GM18519 (cell line): ENCODE results near the gene NEK7.
"Not testable (repeated sequence)": the region's sequence is repeated elsewhere in the genome, so short reads cannot be mapped to it uniquely, and the experiment has no call there.

Experiments
- ATAC-seq: cut with Tn5 transposase; IDR thresholded peaks from one replicate; pipeline ENCODE4 v1.9.1; 2021; ENCODE audit warnings: mild to moderate bottlenecking, moderate library complexity; ENCODE audit not compliant: unreplicated experiment, low FRiP score

NEK7 gene

GRCh38 chr1:198276241-198276640 is 119.4 kb downstream of the NEK7 start:
- ATAC-seq: no peak

GRCh38 chr1:198278943-198279342 is 122.1 kb downstream of the NEK7 start:
- ATAC-seq: no peak

- ATAC-seq: no peak
These were observed 123.3 kb downstream of the NEK7 start for GRCh38 chr1:198280080-198280479.

GRCh38 chr1:198281911-198282310 is 125.1 kb downstream of the NEK7 start:
- no peak for ATAC-seq

GRCh38 chr1:198283222-198283621 is 126.4 kb downstream of the NEK7 start:
- ATAC-seq: no peak

- no peak for ATAC-seq
These were observed 131.1 kb downstream of the NEK7 start for GRCh38 chr1:198287916-198288315.

GRCh38 chr1:198290089-198290683 is 133.4 kb downstream of the NEK7 start:
- no peak for ATAC-seq

GRCh38 chr1:198291036-198291435 is 134.2 kb downstream of the NEK7 start:
- ATAC-seq: no peak

GRCh38 chr1:198291924-198292323 is 135.1 kb downstream of the NEK7 start:
- ATAC-seq: no peak

- ATAC-seq: no peak
These were observed 138.4 kb downstream of the NEK7 start for GRCh38 chr1:198295225-198295624.

- no peak for ATAC-seq
These were observed 139.2 kb downstream of the NEK7 start for GRCh38 chr1:198295971-198296370.

GRCh38 chr1:198297281-198297680 is 140.5 kb downstream of the NEK7 start:
- ATAC-seq: no peak

GRCh38 chr1:198298640-198299039 is 141.8 kb downstream of the NEK7 start:
- ATAC-seq: no peak

GRCh38 chr1:198300451-198300850 is 143.7 kb downstream of the NEK7 start:
- no peak for ATAC-seq

- no peak for ATAC-seq
These were observed 147.6 kb downstream of the NEK7 start for GRCh38 chr1:198304431-198304830.

- ATAC-seq: not testable (repeated sequence)
These were observed 158.0 kb downstream of the NEK7 start for GRCh38 chr1:198314817-198315216.

GRCh38 chr1:198315331-198315730 is 158.5 kb downstream of the NEK7 start:
- ATAC-seq: not testable (repeated sequence)

GRCh38 chr1:198316546-198317100 is 159.8 kb downstream of the NEK7 start:
- no peak for ATAC-seq

GRCh38 chr1:198318085-198318484 is 161.3 kb downstream of the NEK7 start:
- ATAC-seq: peak; percentile 74

- ATAC-seq: no peak
These were observed 164.0 kb downstream of the NEK7 start for GRCh38 chr1:198320759-198321158.

GRCh38 chr1:198326232-198326631 is 169.4 kb downstream of the NEK7 start:
- no peak for ATAC-seq

GRCh38 chr1:198326915-198327314 is 170.1 kb downstream of the NEK7 start:
- ATAC-seq: no peak
